Measurements from ENCODE around the gene RAMP1.

- TF ChIP-seq CTCF (IDR thresholded peaks at IDR 0.05; ENCODE audit: low read depth, low read length) (no peak), MAX (IDR thresholded peaks at IDR 0.05; ENCODE audit: low read depth, low read length) (no peak), POLR2A (IDR thresholded peaks at IDR 0.05; ENCODE audit: extremely low read depth, insufficient read length) (no peak), MYC (IDR thresholded peaks at IDR 0.05; ENCODE audit: low read depth, low read length) (no peak)
These were observed 60.2 kb downstream of the RAMP1 start for GRCh38 chr2:237919593-237919992.

All from NB4 (cell line).